Brain microvascular endothelial cell (primary cell): ENCODE results near the gene PHACTR3.

Experiments
- DNase-seq: peaks from one replicate; pipeline ENCODE4 v3.0.0-alpha.2; 2020
- H3K27ac ChIP-seq: fragments of 250-450 bp; sonication (Bioruptor Pico); 2 replicates; pipeline ENCODE4 v1.5.1; 2020; ENCODE audit warnings: mild to moderate bottlenecking, moderate library complexity
- H3K27me3 ChIP-seq: fragments of 250-450 bp; sonication (Bioruptor Pico); replicated peaks from 2 replicates; pipeline ENCODE4 v1.5.1; 2020; ENCODE audit warnings: mild to moderate bottlenecking
- H3K36me3 ChIP-seq: fragments of 250-450 bp; sonication (Bioruptor Pico); replicated peaks from 2 replicates; pipeline ENCODE4 v1.5.1; 2020; ENCODE audit warnings: mild to moderate bottlenecking
- H3K4me3 ChIP-seq: 2 replicates; pipeline ENCODE4 v1.5.1; 2011; ENCODE audit warnings: low read depth, mild to moderate bottlenecking, control low read depth, low read length, moderate library complexity
- CTCF ChIP-seq: IDR thresholded peaks from 2 replicates; pipeline ENCODE4 v1.5.1; 2011; ENCODE audit warnings: low read depth, mild to moderate bottlenecking, moderate library complexity, low read length, control low read depth, inconsistent platforms; ENCODE audit errors: missing control alignments
- in situ Hi-C: cut with HindIII; loops from 2 replicates; pipeline ENCODE4 v1.10.0; 2017; ENCODE audit warnings: low sequenced_read_pairs, low pct_ligation_motif_present

The PHACTR3 gene

GRCh38 chr20:59790346-59790745 is 186.0 kb downstream of the PHACTR3 start:
- Histone ChIP-seq H3K27me3 (no peaks in the 10 kb centered on the region), H3K4me3 (no peak overlapping the region), H3K36me3 (no peaks in the 10 kb centered on the region), H3K27ac (no peak overlapping the region)
- TF ChIP-seq CTCF = no peak
- DNase-seq = no peak
- in situ Hi-C loops = no loop called here

- no peak for TF ChIP-seq CTCF
- Histone ChIP-seq H3K4me3 (no peak overlapping the region), H3K36me3 (no peaks in the 10 kb centered on the region), H3K27me3 (no peaks in the 10 kb centered on the region), H3K27ac (no peak overlapping the region)
- DNase-seq = no peak
- in situ Hi-C loops = no loop called here
Measured at GRCh38 chr20:59792300-59792699, 188.0 kb downstream of the PHACTR3 start.

- Histone ChIP-seq H3K27me3 (no peaks in the 10 kb centered on the region), H3K36me3 (no peaks in the 10 kb centered on the region), H3K4me3 (no peak overlapping the region), H3K27ac (no peak overlapping the region)
- in situ Hi-C loops = no loop called here
- DNase-seq = no peak
- no peak for TF ChIP-seq CTCF
Measured at GRCh38 chr20:59794555-59794954, 190.2 kb downstream of the PHACTR3 start.

GRCh38 chr20:59800309-59800708 is 196.0 kb downstream of the PHACTR3 start:
- in situ Hi-C loops = no loop called here
- no peak for DNase-seq
- Histone ChIP-seq H3K4me3 (no peak overlapping the region), H3K27ac (no peak overlapping the region), H3K36me3 (no peaks in the 10 kb centered on the region), H3K27me3 (no peaks in the 10 kb centered on the region)
- TF ChIP-seq CTCF = no peak

- in situ Hi-C loops = no loop called here
- DNase-seq = no peak
- H3K4me3 ChIP-seq = no peak overlapping the region
- no peaks in the 10 kb centered on the region for H3K27me3 ChIP-seq
- H3K36me3 ChIP-seq = no peaks in the 10 kb centered on the region
- TF ChIP-seq CTCF = no peak
- no peak overlapping the region for H3K27ac ChIP-seq
Measured at GRCh38 chr20:59802018-59802417, 197.7 kb downstream of the PHACTR3 start.

- no peak for DNase-seq
- H3K27ac ChIP-seq = no peak overlapping the region
- no peak for TF ChIP-seq CTCF
- no peak overlapping the region for H3K4me3 ChIP-seq
- no peaks in the 10 kb centered on the region for H3K27me3 ChIP-seq
- no peaks in the 10 kb centered on the region for H3K36me3 ChIP-seq
- in situ Hi-C loops = no loop called here
Measured at GRCh38 chr20:59802471-59803221, 198.3 kb downstream of the PHACTR3 start.
